Ishikawa (cell line): ENCODE data around the gene SMPDL3A.

Experiments
- CEBPB ChIP-seq: IDR thresholded peaks from 2 replicates; pipeline ENCODE4 v1.6.1; 2012
- CREB1 ChIP-seq: IDR thresholded peaks from 2 replicates; pipeline ENCODE4 v1.6.1; 2012; ENCODE audit warnings: low read depth
- EGR1 ChIP-seq: IDR thresholded peaks from 2 replicates; pipeline ENCODE4 v1.6.1; 2012
- EP300 ChIP-seq: IDR thresholded peaks from 2 replicates; pipeline ENCODE4 v1.6.1; 2012; ENCODE audit warnings: borderline replicate concordance
- FOXM1 ChIP-seq: IDR thresholded peaks from 2 replicates; pipeline ENCODE4 v1.6.1; 2012; ENCODE audit warnings: low read depth, borderline replicate concordance
- MAX ChIP-seq: IDR thresholded peaks from 2 replicates; pipeline ENCODE4 v1.6.1; 2012
- RAD21 ChIP-seq: IDR thresholded peaks from 2 replicates; pipeline ENCODE4 v1.6.1; 2012; ENCODE audit warnings: low read depth
- REST ChIP-seq: IDR thresholded peaks from 2 replicates; pipeline ENCODE4 v1.6.1; 2012; ENCODE audit warnings: low read depth, mild to moderate bottlenecking
- TAF1 ChIP-seq: IDR thresholded peaks from 2 replicates; pipeline ENCODE4 v1.6.1; 2012; ENCODE audit warnings: low read depth, mild to moderate bottlenecking
- YY1 ChIP-seq: IDR thresholded peaks from 2 replicates; pipeline ENCODE4 v1.6.1; 2012; ENCODE audit warnings: low read depth

- TF ChIP-seq CEBPB (no peak), CREB1 (no peak), MAX (no peak), EGR1 (no peak), FOXM1 (no peak), RAD21 (no peak), YY1 (no peak), TAF1 (no peak), EP300 (no peak), REST (no peak)
Observed at GRCh38 chr6:122831511-122831910, 42.5 kb downstream of the SMPDL3A start.
